Measurements from ENCODE around the gene IGLL5. TPM values are rescaled to one million over a fixed set of nuclear protein-coding genes. Genes with fewer than 3 reads are reported as not detected.

IGLL5 gene
- total RNA-seq, 1 experiment from 2014 or later = not detected

- Histone ChIP-seq H3K9me2 (replicated peaks; ENCODE audit: low read length) (no peaks in the 10 kb centered on the region), H4K20me1 (ENCODE audit: low read length) (no peaks in the 10 kb centered on the region), H3K9me3 (ENCODE audit: low read length) (no peaks in the 10 kb centered on the region), H3K27ac (ENCODE audit: low read length) (no peak overlapping the region), H3K4me2 (ENCODE audit: low read length) (no peak overlapping the region), H3K4me3 (ENCODE audit: low read length) (no peak overlapping the region), H3K9ac (ENCODE audit: low read length) (no peak overlapping the region), H3K79me2 (ENCODE audit: low read length) (no peaks in the 10 kb centered on the region), H3K27me3 (ENCODE audit: low read length) (peaks cover 27% of the 10 kb centered on the region), H3F3A (ENCODE audit: low read length, unreplicated experiment) (no peaks in the 10 kb centered on the region), H2AFZ (ENCODE audit: low read length) (no peak overlapping the region), H3K4me1 (ENCODE audit: insufficient read depth, low read length) (no peaks in the 10 kb centered on the region), H3K36me3 (ENCODE audit: low read depth, low read length) (no peaks in the 10 kb centered on the region)
- no peak for DNase-seq
- intact Hi-C loops (cut with micrococcal nuclease) = no loop called here
- no TSS peak for BruUV-seq (replicated peaks)
- no peak for ATAC-seq
- ChIA-PET POLR2A (ENCODE audit: unreplicated experiment) (no interaction called here), CTCF (no interaction called here)
- no peak for TF ChIP-seq EZH2 (IDR thresholded peaks at IDR 0.05; ENCODE audit: low read length, unreplicated experiment)
- TF ChIP-seq CTCF (conservative IDR thresholded peaks at IDR 0.05; ENCODE audit: low read depth, low read length) = no peak
- TF ChIP-seq EZH2phosphoT487 (IDR thresholded peaks at IDR 0.05; ENCODE audit: borderline replicate concordance, low read length) = no peak
Observed at GRCh38 chr22:22888571-22889353, 1.1 kb downstream of the IGLL5 start.

GRCh38 chr22:22890085-22890484 is 2.5 kb downstream of the IGLL5 start:
- no TSS peak for BruUV-seq (replicated peaks)
- H3K27me3 ChIP-seq (ENCODE audit: low read length) = peaks cover 34% of the 10 kb centered on the region
- ATAC-seq (no peak), DNase-seq (no peak)
- H3K4me2 ChIP-seq (ENCODE audit: low read length) = no peak overlapping the region
- no peak overlapping the region for H3K4me3 ChIP-seq (ENCODE audit: low read length)
- H2AFZ ChIP-seq (ENCODE audit: low read length) = no peak overlapping the region
- no peaks in the 10 kb centered on the region for H3K9me3 ChIP-seq (ENCODE audit: low read length)
- no peaks in the 10 kb centered on the region for H3K79me2 ChIP-seq (ENCODE audit: low read length)
- no peak overlapping the region for H3K27ac ChIP-seq (ENCODE audit: low read length)
- intact Hi-C loops (cut with micrococcal nuclease) = no loop called here
- H3K4me1 ChIP-seq (ENCODE audit: insufficient read depth, low read length) = no peaks in the 10 kb centered on the region
- H3K9ac ChIP-seq (ENCODE audit: low read length) = no peak overlapping the region
- no peaks in the 10 kb centered on the region for H4K20me1 ChIP-seq (ENCODE audit: low read length)
- no peaks in the 10 kb centered on the region for H3K9me2 ChIP-seq (replicated peaks; ENCODE audit: low read length)
- no peaks in the 10 kb centered on the region for H3K36me3 ChIP-seq (ENCODE audit: low read depth, low read length)
- ChIA-PET CTCF (no interaction called here), POLR2A (ENCODE audit: unreplicated experiment) (no interaction called here)
- TF ChIP-seq EZH2phosphoT487 (IDR thresholded peaks at IDR 0.05; ENCODE audit: borderline replicate concordance, low read length) (no peak), EZH2 (IDR thresholded peaks at IDR 0.05; ENCODE audit: low read length, unreplicated experiment) (no peak), CTCF (conservative IDR thresholded peaks at IDR 0.05; ENCODE audit: low read depth, low read length) (no peak)
- no peaks in the 10 kb centered on the region for H3F3A ChIP-seq (ENCODE audit: low read length, unreplicated experiment)

- DNase-seq = no peak
- H3K9me2 ChIP-seq (replicated peaks; ENCODE audit: low read length) = no peaks in the 10 kb centered on the region
- H3K4me1 ChIP-seq (ENCODE audit: insufficient read depth, low read length) = no peaks in the 10 kb centered on the region
- POLR2A ChIA-PET (ENCODE audit: unreplicated experiment) = no interaction called here
- H3K9ac ChIP-seq (ENCODE audit: low read length) = no peak overlapping the region
- H2AFZ ChIP-seq (ENCODE audit: low read length) = no peak overlapping the region
- TF ChIP-seq EZH2 (IDR thresholded peaks at IDR 0.05; ENCODE audit: low read length, unreplicated experiment) (no peak), CTCF (conservative IDR thresholded peaks at IDR 0.05; ENCODE audit: low read depth, low read length) (no peak), EZH2phosphoT487 (IDR thresholded peaks at IDR 0.05; ENCODE audit: borderline replicate concordance, low read length) (no peak)
- no peak overlapping the region for H3K27ac ChIP-seq (ENCODE audit: low read length)
- H3K9me3 ChIP-seq (ENCODE audit: low read length) = no peaks in the 10 kb centered on the region
- no peak for ATAC-seq
- CTCF ChIA-PET = no interaction called here
- peaks cover 32% of the 10 kb centered on the region for H3K27me3 ChIP-seq (ENCODE audit: low read length)
- no peak overlapping the region for H3K4me3 ChIP-seq (ENCODE audit: low read length)
- H3K36me3 ChIP-seq (ENCODE audit: low read depth, low read length) = no peaks in the 10 kb centered on the region
- no peaks in the 10 kb centered on the region for H3K79me2 ChIP-seq (ENCODE audit: low read length)
- intact Hi-C loops (cut with micrococcal nuclease) = no loop called here
- no TSS peak for BruUV-seq (replicated peaks)
- H3F3A ChIP-seq (ENCODE audit: low read length, unreplicated experiment) = no peaks in the 10 kb centered on the region
- no peaks in the 10 kb centered on the region for H4K20me1 ChIP-seq (ENCODE audit: low read length)
- H3K4me2 ChIP-seq (ENCODE audit: low read length) = no peak overlapping the region
Observed at GRCh38 chr22:22891139-22891621, 3.6 kb downstream of the IGLL5 start.

All from PC-3 (cell line).